Measurements from ENCODE around the gene HINT1. TPM values are rescaled to one million over a fixed set of nuclear protein-coding genes. Genes with fewer than 3 reads are reported as not detected.

The HINT1 gene
- total and polyA plus RNA-seq, 9 of the 15 experiments (the other 6 are each of a cell fraction or from before 2014, with no cell fraction given) = 296 to 1,027 (median 500) TPM

DNA sequence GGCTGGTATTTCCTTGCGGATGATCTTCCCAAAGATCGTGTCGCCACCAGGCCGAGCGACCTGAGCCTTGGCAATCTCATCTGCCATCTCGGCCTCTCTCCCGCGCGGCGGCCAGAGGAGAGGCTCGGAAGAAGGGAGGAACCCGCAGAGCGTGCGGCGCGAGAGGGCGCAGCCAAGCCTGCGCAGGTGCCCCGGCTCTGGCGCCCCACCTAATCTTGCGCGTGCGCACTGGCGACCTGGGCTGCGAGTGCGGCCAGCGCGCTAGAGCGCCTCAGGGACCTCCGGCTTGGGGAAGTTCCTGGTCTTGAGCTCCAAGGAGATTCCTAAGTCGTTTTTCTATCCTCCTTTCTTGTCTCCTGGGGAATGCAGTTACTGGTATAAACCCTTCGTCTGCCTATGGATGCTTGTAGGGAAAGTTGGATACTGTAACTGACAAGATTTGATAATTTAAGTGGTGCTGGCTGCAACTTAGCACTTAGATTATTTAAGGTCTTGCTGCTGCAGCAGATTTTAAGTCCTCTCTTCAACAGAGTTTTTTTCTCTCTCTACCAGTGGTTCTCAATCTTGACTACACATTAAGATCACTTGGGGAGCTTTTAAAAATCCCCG lies at the start of gene HINT1 (continued):
- TF ChIP-seq, protein P1, sequence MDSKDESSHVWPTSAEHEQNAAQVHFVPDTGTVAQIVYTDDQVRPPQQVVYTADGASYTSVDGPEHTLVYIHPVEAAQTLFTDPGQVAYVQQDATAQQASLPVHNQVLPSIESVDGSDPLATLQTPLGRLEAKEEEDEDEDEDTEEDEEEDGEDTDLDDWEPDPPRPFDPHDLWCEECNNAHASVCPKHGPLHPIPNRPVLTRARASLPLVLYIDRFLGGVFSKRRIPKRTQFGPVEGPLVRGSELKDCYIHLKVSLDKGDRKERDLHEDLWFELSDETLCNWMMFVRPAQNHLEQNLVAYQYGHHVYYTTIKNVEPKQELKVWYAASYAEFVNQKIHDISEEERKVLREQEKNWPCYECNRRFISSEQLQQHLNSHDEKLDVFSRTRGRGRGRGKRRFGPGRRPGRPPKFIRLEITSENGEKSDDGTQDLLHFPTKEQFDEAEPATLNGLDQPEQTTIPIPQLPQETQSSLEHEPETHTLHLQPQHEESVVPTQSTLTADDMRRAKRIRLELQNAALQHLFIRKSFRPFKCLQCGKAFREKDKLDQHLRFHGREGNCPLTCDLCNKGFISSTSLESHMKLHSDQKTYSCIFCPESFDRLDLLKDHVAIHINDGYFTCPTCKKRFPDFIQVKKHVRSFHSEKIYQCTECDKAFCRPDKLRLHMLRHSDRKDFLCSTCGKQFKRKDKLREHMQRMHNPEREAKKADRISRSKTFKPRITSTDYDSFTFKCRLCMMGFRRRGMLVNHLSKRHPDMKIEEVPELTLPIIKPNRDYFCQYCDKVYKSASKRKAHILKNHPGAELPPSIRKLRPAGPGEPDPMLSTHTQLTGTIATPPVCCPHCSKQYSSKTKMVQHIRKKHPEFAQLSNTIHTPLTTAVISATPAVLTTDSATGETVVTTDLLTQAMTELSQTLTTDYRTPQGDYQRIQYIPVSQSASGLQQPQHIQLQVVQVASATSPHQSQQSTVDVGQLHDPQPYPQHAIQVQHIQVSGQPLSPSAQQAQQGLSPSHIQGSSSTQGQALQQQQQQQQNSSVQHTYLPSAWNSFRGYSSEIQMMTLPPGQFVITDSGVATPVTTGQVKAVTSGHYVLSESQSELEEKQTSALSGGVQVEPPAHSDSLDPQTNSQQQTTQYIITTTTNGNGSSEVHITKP (IDR thresholded peaks at IDR 0.05; ENCODE audit: partially characterized antibody) = no peak
- no peak for TF ChIP-seq NCOA1 (IDR thresholded peaks at IDR 0.05; ENCODE audit: low read depth)
- TF ChIP-seq POLR3A (IDR thresholded peaks at IDR 0.05; ENCODE audit: borderline replicate concordance, extremely low read depth, insufficient read depth, insufficient read length) = no peak
- TF ChIP-seq, protein P2, sequence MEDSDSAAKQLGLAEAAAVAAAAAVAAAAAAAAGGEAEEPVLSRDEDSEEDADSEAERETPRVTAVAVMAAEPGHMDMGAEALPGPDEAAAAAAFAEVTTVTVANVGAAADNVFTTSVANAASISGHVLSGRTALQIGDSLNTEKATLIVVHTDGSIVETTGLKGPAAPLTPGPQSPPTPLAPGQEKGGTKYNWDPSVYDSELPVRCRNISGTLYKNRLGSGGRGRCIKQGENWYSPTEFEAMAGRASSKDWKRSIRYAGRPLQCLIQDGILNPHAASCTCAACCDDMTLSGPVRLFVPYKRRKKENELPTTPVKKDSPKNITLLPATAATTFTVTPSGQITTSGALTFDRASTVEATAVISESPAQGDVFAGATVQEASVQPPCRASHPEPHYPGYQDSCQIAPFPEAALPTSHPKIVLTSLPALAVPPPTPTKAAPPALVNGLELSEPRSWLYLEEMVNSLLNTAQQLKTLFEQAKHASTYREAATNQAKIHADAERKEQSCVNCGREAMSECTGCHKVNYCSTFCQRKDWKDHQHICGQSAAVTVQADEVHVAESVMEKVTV (CRISPR knock-in tag; IDR thresholded peaks at IDR 0.05) = peak; percentile 34; the same call in 1 of the 2 replicates
- TF ChIP-seq, protein P3, sequence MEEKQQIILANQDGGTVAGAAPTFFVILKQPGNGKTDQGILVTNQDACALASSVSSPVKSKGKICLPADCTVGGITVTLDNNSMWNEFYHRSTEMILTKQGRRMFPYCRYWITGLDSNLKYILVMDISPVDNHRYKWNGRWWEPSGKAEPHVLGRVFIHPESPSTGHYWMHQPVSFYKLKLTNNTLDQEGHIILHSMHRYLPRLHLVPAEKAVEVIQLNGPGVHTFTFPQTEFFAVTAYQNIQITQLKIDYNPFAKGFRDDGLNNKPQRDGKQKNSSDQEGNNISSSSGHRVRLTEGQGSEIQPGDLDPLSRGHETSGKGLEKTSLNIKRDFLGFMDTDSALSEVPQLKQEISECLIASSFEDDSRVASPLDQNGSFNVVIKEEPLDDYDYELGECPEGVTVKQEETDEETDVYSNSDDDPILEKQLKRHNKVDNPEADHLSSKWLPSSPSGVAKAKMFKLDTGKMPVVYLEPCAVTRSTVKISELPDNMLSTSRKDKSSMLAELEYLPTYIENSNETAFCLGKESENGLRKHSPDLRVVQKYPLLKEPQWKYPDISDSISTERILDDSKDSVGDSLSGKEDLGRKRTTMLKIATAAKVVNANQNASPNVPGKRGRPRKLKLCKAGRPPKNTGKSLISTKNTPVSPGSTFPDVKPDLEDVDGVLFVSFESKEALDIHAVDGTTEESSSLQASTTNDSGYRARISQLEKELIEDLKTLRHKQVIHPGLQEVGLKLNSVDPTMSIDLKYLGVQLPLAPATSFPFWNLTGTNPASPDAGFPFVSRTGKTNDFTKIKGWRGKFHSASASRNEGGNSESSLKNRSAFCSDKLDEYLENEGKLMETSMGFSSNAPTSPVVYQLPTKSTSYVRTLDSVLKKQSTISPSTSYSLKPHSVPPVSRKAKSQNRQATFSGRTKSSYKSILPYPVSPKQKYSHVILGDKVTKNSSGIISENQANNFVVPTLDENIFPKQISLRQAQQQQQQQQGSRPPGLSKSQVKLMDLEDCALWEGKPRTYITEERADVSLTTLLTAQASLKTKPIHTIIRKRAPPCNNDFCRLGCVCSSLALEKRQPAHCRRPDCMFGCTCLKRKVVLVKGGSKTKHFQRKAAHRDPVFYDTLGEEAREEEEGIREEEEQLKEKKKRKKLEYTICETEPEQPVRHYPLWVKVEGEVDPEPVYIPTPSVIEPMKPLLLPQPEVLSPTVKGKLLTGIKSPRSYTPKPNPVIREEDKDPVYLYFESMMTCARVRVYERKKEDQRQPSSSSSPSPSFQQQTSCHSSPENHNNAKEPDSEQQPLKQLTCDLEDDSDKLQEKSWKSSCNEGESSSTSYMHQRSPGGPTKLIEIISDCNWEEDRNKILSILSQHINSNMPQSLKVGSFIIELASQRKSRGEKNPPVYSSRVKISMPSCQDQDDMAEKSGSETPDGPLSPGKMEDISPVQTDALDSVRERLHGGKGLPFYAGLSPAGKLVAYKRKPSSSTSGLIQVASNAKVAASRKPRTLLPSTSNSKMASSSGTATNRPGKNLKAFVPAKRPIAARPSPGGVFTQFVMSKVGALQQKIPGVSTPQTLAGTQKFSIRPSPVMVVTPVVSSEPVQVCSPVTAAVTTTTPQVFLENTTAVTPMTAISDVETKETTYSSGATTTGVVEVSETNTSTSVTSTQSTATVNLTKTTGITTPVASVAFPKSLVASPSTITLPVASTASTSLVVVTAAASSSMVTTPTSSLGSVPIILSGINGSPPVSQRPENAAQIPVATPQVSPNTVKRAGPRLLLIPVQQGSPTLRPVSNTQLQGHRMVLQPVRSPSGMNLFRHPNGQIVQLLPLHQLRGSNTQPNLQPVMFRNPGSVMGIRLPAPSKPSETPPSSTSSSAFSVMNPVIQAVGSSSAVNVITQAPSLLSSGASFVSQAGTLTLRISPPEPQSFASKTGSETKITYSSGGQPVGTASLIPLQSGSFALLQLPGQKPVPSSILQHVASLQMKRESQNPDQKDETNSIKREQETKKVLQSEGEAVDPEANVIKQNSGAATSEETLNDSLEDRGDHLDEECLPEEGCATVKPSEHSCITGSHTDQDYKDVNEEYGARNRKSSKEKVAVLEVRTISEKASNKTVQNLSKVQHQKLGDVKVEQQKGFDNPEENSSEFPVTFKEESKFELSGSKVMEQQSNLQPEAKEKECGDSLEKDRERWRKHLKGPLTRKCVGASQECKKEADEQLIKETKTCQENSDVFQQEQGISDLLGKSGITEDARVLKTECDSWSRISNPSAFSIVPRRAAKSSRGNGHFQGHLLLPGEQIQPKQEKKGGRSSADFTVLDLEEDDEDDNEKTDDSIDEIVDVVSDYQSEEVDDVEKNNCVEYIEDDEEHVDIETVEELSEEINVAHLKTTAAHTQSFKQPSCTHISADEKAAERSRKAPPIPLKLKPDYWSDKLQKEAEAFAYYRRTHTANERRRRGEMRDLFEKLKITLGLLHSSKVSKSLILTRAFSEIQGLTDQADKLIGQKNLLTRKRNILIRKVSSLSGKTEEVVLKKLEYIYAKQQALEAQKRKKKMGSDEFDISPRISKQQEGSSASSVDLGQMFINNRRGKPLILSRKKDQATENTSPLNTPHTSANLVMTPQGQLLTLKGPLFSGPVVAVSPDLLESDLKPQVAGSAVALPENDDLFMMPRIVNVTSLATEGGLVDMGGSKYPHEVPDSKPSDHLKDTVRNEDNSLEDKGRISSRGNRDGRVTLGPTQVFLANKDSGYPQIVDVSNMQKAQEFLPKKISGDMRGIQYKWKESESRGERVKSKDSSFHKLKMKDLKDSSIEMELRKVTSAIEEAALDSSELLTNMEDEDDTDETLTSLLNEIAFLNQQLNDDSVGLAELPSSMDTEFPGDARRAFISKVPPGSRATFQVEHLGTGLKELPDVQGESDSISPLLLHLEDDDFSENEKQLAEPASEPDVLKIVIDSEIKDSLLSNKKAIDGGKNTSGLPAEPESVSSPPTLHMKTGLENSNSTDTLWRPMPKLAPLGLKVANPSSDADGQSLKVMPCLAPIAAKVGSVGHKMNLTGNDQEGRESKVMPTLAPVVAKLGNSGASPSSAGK (IDR thresholded peaks at IDR 0.05) = no peak
- no peak for TF ChIP-seq TOE1 (IDR thresholded peaks at IDR 0.05; ENCODE audit: borderline replicate concordance)
- TF ChIP-seq TOE1 (CRISPR knock-in tag; IDR thresholded peaks at IDR 0.05; ENCODE audit: borderline replicate concordance, low read depth) = no peak; the same call in 1 of the 2 replicates

Measured in K562 (cell line).